ENCODE measurements around the gene WDFY4.

Gene WDFY4

DNA sequence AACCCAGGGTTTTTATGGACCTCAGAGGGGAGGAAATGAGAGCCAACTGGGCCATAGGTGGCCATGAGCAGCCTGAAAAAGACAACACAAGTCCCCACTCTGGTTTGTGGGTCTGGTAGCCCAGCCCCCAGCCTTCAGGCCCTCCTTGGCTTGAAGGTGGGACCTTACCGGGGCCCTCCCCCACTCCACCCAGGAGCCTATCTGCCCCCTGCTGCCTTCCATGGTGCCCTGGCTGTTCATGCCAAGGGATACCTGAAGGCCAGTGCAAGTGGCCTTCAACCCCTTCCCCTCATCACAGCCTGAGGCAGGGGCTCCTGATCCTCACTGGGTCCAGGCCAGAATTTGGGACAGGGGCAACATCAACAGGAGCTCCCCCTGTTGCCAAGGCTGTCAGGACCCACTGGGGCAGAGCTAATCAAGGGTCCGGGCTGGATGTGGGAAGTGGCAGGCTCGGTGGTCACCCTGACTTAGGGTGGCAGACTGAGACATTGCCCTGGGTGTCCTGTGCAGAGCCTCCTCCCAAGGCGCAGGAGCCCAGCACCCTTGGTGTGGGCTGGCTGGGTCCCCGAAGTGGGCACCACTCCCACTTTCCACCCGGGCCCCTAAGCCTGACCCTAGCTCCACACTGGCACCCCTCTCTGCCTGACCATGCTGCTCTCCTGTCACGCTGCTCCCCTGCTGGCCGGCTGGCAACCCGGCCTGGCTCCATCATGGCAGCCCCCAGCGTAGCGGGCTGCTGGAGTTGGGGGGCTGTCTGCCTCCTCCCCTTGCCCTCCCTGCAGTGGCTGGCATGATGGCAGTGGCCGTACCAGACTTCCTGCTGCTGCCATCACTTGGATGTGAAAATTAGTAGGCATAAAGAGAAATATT is 6.4 kb downstream of the WDFY4 start:
- in situ Hi-C loops (cut with HindIII; ENCODE audit: low sequenced_read_pairs) = no loop called here

DNA sequence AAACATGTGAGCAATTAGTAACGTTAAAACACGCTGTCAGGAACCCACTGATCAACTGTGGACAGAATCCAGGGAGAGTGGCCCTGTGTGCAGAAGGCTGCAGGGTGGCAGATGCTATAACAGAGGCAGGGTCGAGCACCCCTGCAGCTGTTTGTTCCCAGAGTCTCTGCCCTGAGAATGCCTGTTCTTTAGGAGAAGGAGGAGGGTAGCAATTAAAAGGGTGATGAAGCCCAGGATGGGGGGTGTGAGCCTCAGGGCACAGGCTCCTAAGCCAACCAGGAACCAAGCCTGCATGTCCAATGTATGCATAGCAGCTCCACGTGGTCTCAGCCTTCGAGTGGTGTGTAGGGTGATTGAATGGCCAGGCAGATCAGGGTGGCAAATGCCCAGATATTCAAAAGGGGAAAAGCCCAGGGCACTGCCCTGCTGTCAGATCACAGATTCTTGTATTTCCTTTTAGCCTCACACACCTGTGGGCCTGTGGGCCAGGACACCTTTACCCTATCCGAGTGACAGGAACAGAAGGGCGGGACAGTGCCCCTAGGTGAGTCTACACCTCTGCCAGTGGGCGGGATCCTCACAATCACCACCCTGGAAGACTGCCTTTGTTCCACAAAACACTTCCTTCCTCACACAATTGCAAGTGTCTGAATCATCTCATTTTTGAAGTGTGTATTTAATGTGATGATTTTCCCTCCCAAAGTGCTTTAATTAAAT is 7.3 kb downstream of the WDFY4 start:
- in situ Hi-C loops (cut with HindIII; ENCODE audit: low sequenced_read_pairs) = no loop called here

DNA sequence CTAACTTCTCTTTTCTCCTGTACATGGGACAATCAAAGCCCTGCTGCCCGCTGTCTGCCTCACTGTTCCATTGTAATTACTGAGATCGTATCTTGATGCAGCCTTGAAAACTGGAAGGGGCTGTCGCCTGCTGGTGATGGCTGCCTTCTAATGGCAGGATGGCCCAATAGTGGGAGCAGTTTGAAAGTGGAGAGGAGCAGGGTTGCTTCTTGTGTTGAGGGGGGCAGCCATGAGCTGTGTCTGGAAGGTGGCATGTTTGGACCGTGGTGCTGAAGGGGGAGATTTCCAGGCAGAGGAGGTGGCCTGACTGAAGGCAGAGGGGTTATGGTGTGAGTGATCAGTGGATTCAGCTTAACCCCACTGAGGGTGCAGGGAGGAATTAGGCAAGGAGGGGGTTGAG is 8.1 kb downstream of the WDFY4 start:
- in situ Hi-C loops (cut with HindIII; ENCODE audit: low sequenced_read_pairs) = no loop called here

DNA sequence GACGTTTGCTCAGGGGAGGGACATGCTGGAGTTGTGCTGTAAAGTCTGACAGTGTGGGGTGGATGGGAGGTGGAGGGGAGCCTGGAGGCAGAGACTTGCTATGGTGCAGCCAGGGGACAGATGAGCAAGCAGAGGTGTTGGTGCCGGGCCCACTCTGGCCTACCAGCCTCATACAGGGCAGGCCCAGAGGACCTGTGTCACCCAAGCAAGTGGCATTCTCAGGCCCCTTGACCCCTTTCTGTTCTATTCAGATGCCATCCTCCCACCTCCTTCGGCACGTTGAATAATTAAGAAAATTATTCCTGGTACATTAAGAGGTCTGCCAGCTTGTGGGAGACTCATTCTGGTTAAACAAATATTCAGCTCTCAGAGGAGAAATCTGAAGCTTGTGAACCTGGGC is 8.5 kb downstream of the WDFY4 start:
- in situ Hi-C loops (cut with HindIII; ENCODE audit: low sequenced_read_pairs) = no loop called here

DNA sequence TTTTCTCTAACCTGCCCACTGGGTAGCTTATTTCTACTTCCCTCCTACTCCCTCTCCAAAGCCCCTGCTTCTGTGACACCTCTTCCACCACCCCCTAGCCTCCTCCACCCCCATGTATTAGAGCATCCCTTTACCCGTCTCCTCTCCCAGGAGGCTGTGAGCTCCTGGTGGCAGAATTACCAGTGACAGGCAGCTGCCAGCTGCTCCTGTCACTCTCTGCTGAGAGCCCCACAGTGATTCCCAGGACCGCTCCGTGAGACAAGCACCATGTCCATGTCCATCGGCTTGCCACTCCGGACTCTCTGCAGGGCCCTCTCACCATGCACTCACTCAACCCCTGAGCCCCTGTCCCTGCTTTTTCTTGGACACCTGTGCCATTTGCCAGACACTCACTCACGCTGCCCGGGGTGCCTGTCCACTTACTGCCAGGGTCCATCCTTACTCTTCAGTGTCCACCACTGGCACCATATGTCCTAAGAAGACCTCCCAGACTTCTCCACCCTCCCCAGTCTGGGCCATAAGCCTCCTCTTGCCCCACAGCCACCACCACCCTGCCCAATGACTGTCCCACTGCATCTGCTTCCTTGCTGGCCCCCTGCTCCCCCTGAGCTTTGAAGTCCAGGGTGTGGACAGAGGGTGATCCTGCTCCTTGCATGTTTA is 9.8 kb downstream of the WDFY4 start:
- in situ Hi-C loops (cut with HindIII; ENCODE audit: low sequenced_read_pairs) = no loop called here

DNA sequence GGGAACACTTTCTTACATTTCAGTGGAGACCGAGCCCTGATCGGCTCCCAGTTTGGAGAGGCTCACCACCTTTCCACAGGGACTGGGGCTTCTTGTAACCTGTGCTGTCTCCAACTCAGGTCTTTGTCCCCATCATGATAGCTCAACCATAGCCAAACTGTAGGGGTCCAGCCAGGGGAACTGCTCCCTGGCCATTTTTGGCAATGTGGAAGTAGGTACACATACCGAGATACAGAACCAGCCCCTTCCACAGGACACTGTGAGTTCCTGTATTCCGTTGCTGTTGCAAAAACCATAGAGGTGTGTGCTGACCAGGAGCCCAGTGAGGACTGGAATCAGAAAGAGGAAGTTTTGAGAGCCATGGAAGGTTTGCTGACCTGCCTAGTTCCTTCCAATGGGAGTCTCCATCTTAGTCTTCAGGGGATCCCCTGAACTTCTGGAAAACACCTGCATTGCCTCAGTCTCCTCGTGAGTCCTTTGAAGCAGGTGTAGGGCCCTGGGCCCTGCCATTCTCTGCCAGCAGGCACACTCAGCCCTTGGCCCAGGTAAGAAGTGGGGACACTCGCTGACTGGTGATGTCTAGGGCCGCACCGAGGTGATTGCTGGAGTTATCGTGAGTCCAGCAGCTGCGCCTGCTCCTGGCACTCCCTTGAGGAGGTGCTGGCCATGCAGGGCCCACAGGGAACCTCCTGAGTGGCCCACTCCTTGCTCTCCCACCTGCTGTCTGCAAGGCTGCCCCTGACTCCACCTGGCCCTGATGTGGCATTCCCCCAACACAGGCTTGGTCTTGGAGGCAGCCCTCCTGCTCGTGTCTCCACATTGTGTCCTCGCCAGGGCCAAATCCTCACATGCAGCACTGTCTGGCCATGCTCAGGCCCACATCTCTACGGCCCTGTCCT is 11.2 kb downstream of the WDFY4 start:
- in situ Hi-C loops (cut with HindIII; ENCODE audit: low sequenced_read_pairs) = no loop called here

DNA sequence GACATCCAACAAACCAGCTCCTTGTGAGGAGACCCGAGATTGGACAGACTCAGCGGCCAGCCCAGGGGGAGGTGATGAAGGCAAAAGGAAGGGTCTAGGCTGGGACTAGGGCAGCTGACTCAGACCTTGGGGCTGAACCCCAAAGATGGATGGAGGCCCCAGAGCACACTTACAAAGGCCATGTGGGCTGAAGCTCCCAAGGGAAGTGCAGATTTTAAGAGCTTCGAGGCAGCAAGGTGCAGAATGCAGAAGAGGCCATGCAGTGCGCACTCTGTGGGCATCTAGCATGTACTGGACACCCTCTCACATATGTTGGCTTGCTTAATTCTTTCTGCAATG is 11.8 kb downstream of the WDFY4 start:
- in situ Hi-C loops (cut with HindIII; ENCODE audit: low sequenced_read_pairs) = no loop called here

DNA sequence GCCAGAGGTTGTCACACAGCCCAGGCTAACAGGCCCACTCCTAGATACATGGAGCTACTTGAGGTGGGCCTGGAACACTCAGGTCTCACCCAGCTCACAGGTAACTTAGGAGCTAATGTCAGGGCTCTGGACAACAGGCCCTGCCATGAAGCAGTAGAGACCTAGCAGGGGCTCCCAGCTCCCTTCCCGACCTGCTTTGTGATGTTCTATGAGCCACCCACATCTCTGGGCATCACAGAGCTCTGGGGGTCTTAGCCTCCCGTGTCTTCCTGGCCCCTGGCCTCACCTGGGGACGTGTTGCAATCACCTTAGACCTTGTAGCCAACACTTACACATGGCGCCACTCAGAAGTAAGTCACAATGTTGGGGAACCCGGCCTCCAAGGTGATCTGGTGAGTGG is 12.4 kb downstream of the WDFY4 start:
- in situ Hi-C loops (cut with HindIII; ENCODE audit: low sequenced_read_pairs) = no loop called here

DNA sequence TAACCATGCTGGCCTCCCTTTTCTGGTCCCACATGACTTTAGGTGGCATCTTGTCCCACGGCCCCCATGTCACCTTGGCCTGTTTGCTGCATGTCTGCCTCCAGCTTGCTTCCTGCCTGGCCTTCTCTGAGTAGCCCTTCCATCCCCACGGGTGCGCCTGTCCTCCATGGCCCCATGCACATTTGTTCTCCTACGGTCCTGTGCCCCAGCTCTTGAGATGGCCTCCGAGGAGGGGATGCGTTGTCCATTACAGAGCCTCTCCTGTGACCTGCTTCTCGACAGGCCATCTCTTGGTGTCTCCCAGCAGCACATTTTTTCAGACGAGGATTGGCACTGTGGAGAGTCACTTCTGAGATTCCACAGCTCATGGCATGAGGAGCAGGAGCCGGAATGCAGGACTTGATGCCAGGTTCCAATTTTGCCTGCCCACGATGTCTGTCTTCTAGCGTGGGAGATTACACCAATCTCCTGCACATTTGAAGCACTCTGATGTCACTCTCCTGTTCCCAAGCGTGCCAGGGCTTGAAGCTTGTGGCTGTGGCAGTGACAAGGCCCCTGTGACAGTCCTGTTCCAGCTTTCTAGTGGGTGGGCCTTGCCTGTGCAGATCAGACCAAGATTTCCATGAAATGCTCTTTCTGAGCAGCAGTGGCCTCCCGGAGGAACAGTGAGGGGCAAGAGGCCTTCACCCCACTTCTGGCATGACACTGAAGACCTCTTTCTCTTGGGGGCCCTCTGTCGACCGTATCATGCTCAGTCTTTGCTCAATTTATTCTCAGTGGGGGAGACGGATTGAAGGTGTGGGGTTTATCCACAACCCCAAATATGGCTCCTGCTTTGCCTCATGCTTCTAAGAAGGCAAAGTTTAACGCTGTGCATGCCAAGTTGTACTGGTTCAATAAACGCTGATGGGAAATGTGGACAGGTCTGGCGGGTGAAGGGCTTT is 13.4 kb downstream of the WDFY4 start:
- in situ Hi-C loops (cut with HindIII; ENCODE audit: low sequenced_read_pairs) = no loop called here

DNA sequence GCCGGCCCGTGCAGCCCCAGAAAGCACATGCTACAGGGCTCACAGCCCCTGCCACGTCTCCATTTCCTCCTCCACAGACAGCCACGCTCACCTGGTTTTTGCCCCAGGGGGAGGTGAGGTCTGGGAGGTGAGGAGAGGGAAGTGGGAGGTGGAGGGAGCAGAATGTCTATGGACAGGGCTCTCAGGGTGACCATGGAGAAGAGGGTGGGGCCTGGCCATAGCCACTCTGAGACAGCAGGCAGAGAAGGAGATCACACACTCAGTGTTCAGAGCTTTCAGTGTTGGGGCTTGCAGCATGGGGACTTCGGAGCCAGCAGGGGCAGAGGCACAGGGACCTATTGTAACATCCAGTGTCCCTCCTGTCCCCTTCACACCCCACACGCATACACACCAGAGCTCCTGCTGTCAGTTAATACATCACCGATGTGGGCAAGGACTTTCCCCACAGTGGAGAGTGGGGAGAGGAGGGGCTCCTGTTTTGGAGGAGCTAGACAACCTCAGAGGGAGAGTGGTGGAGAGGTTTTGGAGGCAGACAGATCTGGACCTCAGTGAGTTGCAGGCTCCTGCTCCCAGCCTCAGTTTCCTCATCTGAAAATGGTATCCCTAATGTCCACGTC is 14.4 kb downstream of the WDFY4 start:
- in situ Hi-C loops (cut with HindIII; ENCODE audit: low sequenced_read_pairs) = no loop called here

DNA sequence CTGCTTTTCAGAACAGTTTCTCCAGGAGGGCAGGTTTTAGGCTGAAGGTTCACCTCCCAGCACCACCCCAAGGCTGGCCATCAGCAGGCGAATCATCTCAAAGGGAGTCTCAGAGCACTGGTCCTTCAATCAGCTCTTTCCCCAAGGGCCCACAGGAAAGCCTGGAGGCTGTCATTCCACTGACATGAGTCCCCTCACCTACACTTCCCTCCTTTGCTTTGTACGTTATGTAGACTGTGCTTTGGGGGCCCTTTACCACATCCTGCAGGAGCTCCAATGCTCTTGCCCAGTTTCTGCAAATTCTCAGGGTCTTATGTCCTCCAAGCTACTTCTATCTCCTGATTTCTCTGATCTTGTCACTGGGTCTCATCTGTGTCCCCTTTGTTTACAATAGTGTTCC is 15.4 kb downstream of the WDFY4 start:
- in situ Hi-C loops (cut with HindIII; ENCODE audit: low sequenced_read_pairs) = no loop called here

DNA sequence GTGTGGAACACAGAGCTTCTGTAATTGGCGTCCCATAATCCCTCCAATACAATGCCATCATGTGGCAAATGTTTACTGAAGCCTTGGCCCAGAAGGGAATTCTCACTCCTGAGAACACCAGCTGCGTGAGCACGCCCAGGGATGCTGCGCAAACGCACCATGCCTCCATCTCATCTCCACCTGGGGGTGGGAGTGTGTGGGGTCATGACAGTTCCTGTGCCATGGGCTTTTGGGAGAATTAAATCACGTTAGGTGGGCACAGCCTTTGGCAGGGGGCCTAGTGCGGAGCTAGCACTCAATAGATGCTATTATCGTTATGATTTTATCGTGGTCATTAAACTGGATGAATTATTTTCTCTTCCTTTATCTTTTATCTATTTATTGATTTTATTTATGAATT is 15.8 kb downstream of the WDFY4 start:
- in situ Hi-C loops (cut with HindIII; ENCODE audit: low sequenced_read_pairs) = no loop called here

DNA sequence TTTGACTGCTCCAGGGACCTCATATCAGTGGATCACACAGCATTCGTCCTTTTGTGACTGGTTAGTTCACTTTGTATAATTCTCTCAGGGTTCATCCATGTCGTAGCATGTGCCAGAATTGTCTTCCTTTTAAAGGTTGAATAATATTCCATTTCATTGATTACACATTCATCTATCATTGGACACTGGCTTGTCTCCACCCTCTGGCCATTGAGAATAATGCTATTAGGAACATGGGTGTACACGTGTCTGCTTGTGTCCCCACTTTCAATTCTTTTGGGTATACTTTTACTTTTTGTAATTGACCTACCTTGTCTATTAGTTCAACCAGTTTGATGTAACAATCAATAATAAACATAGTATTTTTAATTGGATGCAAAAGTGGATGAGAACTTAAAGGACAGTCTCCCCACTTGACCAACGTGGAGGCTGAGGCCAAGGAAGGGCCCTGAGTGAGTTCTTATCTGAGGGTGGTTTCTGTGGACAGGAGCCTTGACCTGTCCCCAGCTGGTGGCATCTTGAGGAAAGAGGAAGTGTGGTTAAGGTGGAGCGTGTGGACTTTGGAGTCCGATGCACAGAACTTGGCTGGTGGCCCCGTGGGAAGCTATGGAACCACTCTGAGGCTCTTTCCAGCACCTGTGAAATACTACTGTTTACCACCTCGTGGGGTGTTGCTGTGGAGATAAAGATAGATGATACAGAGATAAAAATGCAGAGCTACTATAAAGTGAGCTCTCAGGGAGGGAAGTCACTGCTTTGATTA is 16.6 kb downstream of the WDFY4 start:
- in situ Hi-C loops (cut with HindIII; ENCODE audit: low sequenced_read_pairs) = no loop called here

DNA sequence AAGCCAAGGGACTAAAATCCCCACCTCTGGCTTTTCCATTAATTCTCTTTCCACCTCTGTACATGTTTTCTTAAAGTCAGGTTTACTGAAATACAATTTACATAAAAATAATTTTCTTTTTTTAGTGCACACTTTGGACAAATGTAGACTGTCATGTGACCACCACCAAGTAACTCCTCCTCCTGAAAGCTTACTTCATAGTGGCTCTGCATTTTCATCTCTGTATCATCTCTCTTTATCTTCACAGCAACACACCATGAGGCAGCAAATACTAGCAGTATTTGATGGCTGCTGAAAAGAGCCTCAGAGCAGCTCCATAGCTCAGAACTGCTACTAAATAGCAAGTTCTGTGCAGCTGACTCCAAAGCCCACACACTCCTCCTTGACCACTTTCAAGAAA is 17.3 kb downstream of the WDFY4 start:
- in situ Hi-C loops (cut with HindIII; ENCODE audit: low sequenced_read_pairs) = no loop called here

DNA sequence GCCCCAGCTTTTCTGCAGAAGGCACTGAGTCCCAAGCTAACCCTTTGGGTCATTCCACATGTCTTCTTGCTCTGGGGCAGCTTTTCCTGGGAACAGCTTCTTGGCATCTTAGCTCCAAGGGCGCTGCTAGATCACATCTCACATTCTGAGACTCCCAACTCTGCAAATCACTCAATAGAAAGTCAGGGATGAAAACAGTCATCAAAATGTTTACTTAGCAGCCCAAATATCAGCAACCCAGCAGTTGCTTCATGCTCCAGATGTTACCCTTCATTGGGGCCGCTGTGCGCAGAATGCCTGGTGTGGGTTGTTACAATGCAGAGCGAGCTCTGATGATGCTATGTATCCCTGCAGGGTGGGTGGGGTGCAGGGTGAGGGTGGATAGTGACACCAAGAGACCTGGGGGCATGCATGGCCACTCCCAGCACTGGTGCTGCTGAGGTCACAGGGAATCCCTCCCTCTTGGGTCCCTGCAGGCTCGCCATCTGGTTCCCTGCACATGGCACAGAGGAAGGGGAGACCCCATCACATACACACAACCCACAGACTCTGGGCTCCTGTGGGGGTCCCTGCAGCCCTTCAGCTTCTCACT is 19.0 kb downstream of the WDFY4 start:
- in situ Hi-C loops (cut with HindIII; ENCODE audit: low sequenced_read_pairs) = no loop called here

DNA sequence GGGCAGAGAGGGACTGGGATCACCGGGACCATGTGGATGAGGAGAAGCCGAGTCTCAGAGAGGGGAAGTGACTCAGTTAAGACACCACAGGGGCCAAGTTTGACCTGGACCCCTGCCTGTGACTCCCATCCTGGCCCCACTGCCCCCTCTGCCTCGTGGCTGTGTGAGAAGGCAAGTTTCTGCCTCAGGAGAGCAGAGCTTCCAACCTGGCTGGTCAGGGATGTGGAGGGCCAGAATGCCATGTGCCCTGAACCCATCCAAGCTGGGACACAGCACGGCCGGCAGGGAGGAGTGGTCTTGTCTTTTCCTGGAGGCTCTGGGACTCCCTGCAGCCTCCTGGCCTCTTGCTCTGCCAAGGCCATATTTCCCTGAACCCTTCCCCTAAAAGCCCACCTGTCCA is 19.5 kb downstream of the WDFY4 start:
- in situ Hi-C loops (cut with HindIII; ENCODE audit: low sequenced_read_pairs) = no loop called here

DNA sequence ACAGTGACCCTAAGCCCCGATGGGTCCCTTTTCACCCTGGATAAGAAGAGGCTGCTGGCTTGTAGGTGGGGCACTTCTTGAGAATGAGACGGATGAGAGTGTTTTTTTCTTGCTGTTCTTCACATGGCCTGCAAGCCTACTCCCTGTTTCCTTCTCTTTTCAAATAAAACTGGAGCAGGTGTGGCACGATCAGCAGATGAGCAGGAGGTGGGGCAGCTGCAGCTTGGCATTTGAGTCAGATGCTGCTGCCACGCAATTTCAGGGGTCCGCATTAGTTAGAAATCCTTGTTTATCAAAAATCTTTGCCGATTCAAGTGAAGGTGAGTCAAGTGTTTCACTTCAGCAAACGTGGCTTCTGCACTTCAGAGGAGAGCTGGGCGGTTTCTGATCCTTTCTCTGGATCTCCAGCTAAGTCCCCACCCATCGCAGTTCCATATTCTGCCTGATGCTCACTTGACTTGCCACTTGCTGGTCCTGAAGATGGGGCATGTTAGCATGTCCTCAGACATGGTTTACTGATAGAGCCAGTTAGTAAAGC is 20.8 kb downstream of the WDFY4 start:
- in situ Hi-C loops (cut with HindIII; ENCODE audit: low sequenced_read_pairs) = no loop called here

DNA sequence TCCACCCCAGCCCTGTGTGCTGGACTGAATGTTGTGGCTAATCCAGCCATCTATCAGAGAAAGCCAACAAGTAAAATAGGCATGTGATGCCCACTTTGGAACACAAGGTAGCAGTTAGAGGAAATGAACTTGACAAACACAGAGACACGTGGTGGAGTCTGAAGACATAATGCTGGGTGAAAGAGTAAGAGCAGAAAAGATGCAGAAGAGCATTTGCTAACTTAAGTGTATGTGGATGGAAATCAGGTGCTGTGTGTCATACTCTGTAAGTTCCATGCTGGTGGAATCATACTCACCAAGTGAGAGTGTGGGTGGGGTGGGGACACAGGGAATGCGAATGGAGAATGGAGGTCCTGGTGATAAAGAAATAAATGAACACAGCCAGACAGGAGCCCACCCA is 22.8 kb downstream of the WDFY4 start:
- in situ Hi-C loops (cut with HindIII; ENCODE audit: low sequenced_read_pairs) = no loop called here
